Measurements from ENCODE around the gene PBLD.
"Not testable (repeated sequence)": the region's sequence is repeated elsewhere in the genome, so short reads cannot be mapped to it uniquely, and the experiment has no call there.

PBLD gene

GRCh38 chr10:68284062-68285001 lies 48.4 kb downstream of the PBLD start:
- no peak for DNase-seq

DNA sequence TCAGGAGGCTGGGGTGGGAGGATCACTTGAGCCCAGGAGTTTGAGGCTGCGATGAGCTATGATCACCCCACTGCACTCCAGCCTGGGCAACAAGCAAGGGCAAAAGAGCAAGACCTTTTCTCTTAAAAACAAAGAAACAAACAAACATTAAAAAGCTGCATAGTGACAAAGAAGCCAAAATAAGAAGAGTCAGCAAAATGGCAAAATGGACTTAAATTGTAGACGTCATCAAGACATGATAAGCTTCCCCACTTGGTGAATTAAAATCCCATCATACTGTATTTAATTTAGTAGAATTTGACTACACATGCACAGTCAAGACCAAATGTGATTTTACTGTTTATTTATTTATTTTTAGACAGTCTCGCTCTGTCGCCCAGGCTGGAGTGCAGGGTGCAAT lies 52.0 kb downstream of the PBLD start:
- DNase-seq, result no peak

DNA sequence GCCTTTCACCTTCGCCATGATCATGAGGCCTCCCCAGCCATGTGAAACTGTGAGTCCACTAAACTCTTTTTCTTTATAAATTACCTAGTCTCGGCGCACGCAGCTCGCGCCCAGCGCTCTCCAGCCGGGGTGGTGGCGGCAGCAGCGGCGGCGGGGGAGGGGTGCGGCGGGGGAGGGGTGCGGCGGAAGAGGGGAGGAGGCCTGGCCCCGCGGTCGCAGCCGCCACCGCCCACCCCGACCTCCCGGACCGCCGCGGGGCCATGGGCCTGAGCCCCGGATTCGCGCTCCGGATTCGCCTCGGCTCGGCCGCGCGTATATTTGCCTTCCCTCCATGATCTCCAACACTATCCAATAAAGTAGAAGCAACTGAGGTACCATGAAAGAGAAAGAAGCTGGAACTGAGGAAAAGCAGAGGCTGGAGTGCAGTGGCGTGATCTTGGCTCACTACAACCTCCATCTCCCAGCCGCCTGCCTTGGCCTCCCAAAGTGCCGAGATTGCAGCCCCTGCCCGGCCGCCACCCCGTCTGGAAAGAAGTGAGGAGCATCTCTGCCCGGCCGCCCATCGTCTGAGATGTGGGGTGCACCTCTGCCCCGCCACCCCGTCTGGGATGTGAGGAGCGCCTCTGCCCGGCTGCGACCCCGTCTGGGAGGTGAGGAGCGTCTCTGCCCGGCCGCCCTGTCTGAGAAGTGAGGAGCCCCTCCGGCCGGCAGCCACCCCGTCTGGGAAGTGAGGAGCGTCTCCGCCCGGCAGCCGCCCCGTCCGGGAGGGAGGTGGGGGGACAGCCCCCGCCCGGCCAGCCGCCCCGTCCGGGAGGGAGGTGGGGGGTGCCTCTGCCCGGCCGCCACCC lies 53.6 kb downstream of the PBLD start:
- DNase-seq, result not testable (repeated sequence)

- not testable (repeated sequence) for DNase-seq
These were observed 54.9 kb downstream of the PBLD start for GRCh38 chr10:68277814-68278213.

DNA sequence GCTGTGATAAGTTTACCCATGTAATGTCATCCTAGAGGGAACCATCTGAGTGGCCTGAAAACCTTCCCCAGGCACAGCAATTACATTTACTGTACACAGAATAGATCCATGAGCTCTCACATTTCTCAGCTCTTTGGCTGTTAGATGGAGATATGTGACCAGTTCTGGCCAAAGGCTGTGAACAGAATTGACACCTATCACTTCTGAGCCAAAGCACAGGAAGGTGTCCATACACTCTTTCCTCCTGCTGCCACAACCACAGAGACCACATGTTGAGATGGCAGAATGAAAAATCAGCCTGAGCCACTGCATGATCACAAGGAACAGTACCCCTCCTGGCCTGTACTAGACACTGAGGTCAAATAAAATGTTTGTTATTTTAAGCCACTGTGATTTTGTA lies 56.5 kb downstream of the PBLD start:
- no peak for DNase-seq

DNA sequence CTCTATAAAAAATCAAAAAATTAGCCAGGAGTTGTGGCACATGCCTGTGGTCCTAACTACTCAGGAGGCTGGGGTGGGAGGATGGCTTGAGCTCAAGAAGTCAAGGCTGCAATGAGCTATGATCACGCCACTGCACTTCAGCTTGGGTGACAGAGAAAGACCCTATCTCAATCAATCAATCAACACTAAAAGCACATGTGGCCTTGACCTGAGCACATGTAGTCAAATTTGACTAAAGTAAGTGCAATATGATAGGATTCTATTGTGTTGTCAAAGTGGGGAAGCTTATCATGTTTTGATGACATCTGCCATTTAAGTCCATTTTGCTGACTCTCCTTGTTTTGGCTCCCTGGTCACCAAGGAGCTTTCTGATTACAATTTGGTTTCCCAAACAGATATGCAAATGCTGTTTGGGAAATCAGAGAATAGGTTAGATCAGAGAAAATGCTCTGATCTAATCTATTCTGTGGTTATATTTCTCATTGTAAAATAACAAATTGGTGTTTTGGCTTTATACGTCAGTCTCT lies 57.1 kb downstream of the PBLD start:
- DNase-seq, result no peak

DNA sequence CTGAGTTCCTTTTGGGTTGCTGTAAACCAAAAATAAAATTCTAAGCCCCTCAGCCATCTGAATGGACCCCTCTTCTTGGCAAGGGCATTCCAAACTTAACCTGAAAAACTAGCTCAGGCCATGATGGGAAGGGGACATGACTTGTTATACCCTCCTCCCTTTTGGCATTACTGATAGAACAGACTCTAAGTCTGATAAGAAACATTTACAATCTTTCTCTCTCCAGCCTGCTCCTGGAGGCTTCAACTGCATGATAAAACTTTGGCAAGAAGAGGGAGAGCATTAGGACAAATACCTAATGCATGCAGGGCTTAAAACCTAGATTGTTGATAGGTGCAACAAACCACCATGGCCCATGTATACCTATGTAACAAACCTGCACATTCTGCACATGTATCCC lies 59.9 kb downstream of the PBLD start:
- no peak for DNase-seq

DNA sequence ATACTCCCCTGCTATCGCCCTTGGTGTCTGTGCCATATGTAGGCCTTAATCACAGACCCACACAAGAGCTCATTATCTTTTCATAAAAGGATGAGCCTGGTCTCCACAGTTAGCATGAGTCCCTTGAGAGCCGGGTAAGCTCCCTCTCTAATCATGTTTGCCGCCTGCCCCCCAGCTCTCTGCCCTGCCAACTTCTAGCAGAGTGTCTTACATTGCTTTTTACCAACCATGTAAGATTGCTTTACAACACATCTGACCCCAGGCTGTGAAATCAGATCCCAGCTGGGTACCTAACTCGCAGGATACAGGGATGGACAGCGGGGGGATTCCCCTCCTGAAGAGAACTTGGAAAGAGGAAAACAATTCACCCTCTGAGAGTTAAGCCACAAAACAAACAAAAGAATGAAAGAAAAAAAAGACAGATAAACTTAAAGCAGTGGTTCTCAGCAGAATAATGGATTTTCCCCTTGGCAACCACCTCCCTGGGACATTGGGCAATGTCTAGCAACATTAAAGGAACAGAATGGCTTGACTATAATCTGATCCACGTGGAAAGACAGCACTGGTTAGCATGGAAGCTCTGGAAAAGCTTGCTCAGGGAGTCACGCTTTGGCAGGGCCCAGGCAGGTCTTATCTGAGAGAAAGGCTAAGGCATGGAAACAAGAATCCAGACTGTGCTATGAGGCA lies 61.4 kb downstream of the PBLD start:
- DNase-seq, result no peak

DNA sequence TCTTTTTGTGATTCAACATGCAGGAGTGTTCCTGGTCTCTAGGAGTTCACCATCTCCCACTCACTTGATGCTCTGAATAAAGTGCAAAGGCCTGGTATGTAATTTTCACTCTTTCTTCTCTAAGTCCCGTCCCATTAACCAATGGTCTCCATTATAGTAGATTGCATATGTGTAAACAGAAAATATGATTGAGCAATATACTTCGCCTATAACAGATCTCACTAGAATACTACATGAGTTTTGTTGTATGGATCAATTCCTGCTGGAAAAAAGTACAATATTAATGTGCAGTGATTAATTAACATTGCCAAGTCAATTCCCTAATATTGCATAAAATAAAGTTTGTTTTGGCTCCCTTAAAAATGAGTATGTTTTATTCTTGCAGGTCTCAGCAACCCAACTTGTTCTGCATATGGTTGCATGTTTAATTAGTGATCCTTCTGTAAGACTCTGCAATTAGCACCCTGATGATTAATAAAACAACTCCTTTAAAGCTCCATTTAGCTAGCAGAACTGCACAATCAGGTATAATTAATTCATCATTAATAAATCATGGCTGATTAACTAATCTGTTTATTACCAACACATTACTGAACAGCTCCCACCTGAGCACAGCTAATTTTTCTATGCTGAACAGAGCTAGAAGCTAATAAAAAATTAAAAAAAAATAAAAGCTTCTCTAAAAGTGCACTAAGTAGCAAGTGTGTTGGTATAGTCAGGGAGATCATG lies 63.0 kb downstream of the PBLD start:
- no peak for DNase-seq

DNA sequence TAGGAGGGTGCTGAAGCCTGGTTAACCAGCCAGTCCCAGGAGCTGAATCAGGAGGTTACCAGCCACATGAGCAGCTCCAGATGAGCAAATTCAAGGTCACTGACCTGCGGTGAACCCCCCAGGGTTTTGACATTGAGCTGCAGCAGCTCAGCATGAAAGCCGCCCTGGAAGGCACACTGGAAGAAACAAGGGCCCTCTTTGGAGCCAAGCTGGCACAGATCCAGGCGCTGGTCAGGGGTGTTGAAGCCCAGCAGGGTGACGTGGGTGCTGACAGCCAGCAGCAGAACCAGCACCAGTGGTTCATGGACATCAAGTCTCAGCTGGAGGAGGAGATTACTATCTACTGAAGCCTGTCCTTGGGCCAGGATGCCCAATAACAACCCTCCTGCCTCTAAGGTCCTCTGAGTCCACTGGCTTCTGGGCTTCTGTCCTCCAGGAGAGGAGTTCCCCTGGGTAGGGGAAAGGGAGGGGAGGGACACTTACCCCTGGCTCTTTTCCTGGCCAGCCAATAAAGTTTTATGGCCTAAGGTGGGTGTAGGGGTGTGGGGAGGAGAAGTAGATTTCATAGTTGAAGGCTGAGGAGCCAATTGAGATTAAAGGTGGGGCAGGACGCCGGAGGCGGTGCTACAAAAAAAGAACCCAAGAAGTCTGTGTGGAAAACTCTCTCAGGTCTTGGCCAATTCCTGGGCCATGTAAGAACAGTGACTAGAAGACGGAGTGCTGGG lies 71.4 kb downstream of the PBLD start:
- peak in 29 of 56 donors; percentile 0 to 66 (median 17) for DNase-seq

- no peak for DNase-seq
These were observed 79.4 kb downstream of the PBLD start for GRCh38 chr10:68253346-68253745.

DNA sequence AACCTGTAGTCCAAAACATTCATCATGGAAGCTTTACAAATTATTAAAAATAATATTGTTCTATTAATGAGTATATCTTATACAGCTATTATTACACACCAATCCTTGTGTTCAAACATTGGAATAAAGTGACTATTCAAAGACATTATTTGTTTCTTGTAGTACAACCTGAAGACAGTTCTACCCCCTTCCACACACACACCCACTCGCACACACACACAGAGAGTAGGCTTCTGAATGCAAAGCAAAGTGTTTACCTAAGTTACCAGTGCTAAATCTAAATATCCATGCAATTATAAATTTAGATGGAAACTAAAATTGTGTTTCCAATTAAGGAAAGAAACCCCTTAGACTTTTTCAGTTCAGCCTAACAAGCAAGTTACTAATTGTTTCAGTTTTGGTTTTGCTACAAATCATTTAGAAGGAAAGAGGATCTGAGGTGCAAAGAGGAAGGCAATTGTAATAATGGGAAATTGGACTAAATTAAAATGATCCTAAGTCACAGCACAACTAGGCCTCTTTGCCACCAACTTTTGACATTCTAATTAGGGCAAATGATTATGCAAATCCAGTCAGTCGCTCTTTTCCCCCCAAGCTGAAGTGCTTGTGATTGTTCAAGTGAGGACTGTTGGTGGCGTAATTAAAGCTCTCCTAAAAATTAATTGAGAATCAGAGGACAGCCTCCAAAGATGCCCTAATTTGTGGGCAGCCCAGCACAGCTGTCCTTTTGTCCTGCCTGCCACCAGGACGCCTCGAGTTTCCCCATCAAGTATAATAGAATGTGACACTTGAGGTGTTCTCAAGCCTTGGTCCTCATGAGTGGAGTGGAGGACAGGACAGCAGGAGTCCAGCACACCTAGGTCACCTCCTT lies 80.9 kb downstream of the PBLD start:
- no peak for DNase-seq

DNA sequence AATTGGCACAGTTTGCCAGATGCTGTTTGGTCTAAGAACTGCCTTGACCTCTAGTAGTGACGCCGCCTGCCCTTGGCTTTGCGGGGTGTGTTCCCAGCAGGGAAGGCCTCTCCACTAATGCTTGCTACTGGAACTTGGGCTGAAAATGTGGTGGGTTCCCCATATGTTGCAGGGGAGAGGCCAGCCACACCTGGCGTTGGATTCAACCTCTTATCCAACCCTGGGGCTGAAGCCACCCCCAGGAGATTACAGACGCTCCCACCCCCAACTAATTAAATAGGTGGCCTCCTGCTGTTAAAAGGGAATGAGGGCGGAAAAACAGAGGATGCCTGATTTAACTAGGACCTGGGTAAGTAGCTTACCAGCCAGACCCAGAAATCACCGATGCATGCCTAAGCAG lies 81.6 kb downstream of the PBLD start:
- DNase-seq, result no peak

DNA sequence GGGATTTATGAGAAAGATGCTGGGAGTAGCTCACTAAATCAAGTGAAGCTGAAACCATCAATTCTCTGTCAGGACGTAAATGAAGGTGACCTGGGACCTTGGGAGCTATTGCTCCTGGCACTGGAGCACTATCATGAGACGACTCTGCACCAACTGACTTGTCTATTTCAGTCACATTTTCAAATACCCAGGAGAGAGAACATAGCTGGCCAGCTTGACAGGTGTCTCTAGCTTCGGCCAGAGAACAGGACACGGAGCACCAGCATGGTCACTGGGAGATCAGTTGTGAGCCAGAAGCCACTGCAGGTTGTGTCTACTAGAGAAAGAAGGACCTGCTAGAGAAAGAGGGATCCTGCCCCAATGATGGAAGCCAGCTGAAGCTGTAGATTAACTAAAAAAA lies 83.4 kb downstream of the PBLD start:
- DNase-seq, result no peak

DNA sequence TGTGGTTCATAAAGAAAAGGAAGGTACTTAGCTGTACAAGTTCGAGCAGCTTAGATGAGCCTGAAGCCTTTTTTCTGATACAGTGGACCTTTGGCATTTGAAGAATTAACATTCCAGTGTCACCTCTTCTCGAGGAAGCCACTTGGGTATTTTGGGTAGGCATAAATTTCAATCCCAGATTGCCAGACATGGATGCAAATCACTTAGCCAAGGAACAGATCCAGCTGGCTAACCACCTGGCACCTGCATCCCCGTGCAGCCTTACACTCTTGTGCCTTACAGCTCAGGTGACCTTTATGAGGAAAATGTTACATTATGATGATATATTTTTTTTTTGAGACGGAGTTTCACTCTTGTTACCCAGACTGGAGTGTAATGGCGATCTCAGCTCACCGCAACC lies 84.8 kb downstream of the PBLD start:
- DNase-seq, result no peak

GRCh38 chr10:68246397-68246796 lies 86.3 kb downstream of the PBLD start:
- DNase-seq, result not testable (repeated sequence)

GRCh38 chr10:68242051-68242450 lies 90.7 kb downstream of the PBLD start:
- no peak for DNase-seq

DNA sequence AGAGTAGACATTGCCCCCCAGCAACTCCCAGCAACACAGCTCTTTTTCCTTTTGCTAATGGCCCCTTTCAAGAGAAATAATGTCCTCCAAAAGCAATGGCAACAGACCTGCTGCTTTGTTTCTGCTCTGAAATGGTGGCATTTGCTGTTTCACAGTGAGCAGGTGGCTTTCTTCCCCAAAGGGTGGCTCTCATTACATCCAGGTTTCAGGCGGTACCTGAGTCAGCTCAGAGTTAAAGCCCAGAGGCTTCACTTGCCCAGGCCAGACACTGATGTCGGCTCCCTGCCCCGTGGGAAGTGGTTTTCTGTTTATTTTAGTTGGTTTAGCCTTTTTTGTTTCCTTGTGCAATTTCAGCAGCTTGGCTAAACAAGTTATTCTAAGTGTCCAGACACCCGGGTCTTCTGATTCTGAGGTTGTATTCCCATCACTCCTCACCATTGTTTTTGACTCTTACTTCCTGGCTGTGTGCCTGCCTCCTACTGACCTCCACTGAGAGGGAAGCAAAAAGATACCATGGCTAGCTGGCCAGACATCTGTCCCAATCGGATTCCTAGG lies 93.1 kb downstream of the PBLD start:
- no peak for DNase-seq

GRCh38 chr10:68239069-68239468 lies 93.7 kb downstream of the PBLD start:
- no peak for DNase-seq

Measured in amygdala (tissue), 56 donors.